Lung microvascular endothelial cell (primary cell): Measurements from ENCODE around the gene CES2. TPM values are rescaled to one million over a fixed set of nuclear protein-coding genes. Genes with fewer than 3 reads are reported as not detected.
A peak's percentile ranks its signal among the peaks of the same experiment; 100 is the strongest.

Experiments used
- DNase-seq, 2 donors: peaks; one replicate each; pipeline versions ENCODE4 v3.0.0 to v3.0.0-alpha.2; 2010; ENCODE audit warnings: low read depth in 2 of 2
- total RNA-seq: library from RNA; depleted of rRNA; stranded (reverse); fragments of >200 nt; gene quantifications from 2 replicates; pipeline ENCODE4 v1.2.1, GENCODE V29; 2014

Gene CES2
- total RNA-seq, 1 donor from 2014 or later: 12.7 TPM

- DNase-seq: no peak
Measured at GRCh38 chr16:66902648-66903543, 32.4 kb upstream of the CES2 start.

GRCh38 chr16:66903544-66904427 is 31.5 kb upstream of the CES2 start:
- peak in 1 of 2 donors; percentile 49 for DNase-seq

GRCh38 chr16:66904428-66904845 is 30.9 kb upstream of the CES2 start:
- no peak for DNase-seq

- DNase-seq: no peak
Measured at GRCh38 chr16:66904846-66905632, 30.3 kb upstream of the CES2 start.

GRCh38 chr16:66905633-66906539 is 29.4 kb upstream of the CES2 start:
- no peak for DNase-seq

GRCh38 chr16:66906916-66907836 is 28.1 kb upstream of the CES2 start:
- no peak for DNase-seq

GRCh38 chr16:66908116-66908515 is 27.2 kb upstream of the CES2 start:
- DNase-seq: no peak

GRCh38 chr16:66908762-66909559 is 26.4 kb upstream of the CES2 start:
- no peak for DNase-seq

GRCh38 chr16:66910175-66910940 is 25.0 kb upstream of the CES2 start:
- no peak for DNase-seq

GRCh38 chr16:66911112-66911511 is 24.2 kb upstream of the CES2 start:
- DNase-seq: no peak

GRCh38 chr16:66911801-66912200 is 23.5 kb upstream of the CES2 start:
- DNase-seq: no peak

GRCh38 chr16:66913081-66913480 is 22.2 kb upstream of the CES2 start:
- no peak for DNase-seq

- no peak for DNase-seq
Measured at GRCh38 chr16:66913711-66914110, 21.6 kb upstream of the CES2 start.

- no peak for DNase-seq
Measured at GRCh38 chr16:66914541-66914940, 20.8 kb upstream of the CES2 start.

GRCh38 chr16:66915041-66915440 is 20.3 kb upstream of the CES2 start:
- DNase-seq: no peak

GRCh38 chr16:66916518-66916917 is 18.8 kb upstream of the CES2 start:
- no peak for DNase-seq

GRCh38 chr16:66917741-66918140 is 17.6 kb upstream of the CES2 start:
- DNase-seq: no peak

- DNase-seq: no peak
Measured at GRCh38 chr16:66918355-66918754, 17.0 kb upstream of the CES2 start.
